GM12875 (cell line): ENCODE data around the gene VKORC1L1.
"Not testable (repeated sequence)": the region's sequence is repeated elsewhere in the genome, so short reads cannot be mapped to it uniquely, and the experiment has no call there.

Experiments
- H3K4me3 ChIP-seq: one replicate; pipeline ENCODE4 v1.5.1; 2011; ENCODE audit warnings: low read depth, low read length, control low read depth
- TF ChIP-seq, protein P1 (sequence below): IDR thresholded peaks from 2 replicates; pipeline ENCODE4 v1.5.1; 2011; ENCODE audit warnings: low read depth, mild to moderate bottlenecking, control low read depth, inconsistent platforms, low read length, moderate library complexity, borderline replicate concordance; ENCODE audit not compliant: insufficient read depth

The VKORC1L1 gene

DNA sequence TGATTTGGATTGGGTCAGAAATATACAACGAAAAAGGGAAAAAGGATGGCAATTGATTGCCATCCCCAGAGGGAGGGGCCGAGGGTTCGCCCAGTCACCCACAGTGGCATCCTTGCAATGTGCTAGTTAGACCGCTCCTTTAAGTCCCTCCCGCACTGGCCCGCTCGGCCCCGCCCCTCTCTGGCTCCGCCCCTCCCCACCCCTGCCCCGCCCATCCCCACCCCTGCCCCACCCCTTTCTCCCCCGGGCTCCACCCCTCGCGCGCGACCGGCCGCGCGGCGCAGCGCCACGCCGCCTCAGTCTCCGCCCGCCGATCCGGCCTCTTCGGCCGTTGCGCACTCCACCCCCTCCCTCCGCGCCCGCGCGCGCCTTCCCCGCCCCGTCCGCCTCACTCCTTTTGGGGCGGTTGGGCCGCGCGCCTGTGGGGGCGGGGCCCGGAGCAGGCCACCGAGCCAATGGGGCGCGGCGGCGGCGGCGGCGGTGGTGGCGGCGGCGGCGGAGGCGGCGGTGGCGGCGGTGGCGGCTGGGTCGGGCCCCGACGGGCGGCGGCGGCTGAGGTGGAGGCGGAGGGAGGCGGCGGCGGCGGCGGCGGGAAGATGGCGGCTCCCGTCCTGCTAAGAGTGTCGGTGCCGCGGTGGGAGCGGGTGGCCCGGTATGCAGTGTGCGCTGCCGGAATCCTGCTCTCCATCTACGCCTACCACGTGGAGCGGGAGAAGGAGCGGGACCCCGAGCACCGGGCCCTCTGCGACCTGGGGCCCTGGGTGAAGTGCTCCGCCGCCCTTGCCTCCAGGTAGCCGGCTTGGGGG lies at the start of gene VKORC1L1:
Gene VKORC1L1, plus strand, starts transcription at position 299 of the 806 bp plus-strand sequence. Its CDS starts 298 bp downstream, at position 597.
- TF ChIP-seq, protein P1, sequence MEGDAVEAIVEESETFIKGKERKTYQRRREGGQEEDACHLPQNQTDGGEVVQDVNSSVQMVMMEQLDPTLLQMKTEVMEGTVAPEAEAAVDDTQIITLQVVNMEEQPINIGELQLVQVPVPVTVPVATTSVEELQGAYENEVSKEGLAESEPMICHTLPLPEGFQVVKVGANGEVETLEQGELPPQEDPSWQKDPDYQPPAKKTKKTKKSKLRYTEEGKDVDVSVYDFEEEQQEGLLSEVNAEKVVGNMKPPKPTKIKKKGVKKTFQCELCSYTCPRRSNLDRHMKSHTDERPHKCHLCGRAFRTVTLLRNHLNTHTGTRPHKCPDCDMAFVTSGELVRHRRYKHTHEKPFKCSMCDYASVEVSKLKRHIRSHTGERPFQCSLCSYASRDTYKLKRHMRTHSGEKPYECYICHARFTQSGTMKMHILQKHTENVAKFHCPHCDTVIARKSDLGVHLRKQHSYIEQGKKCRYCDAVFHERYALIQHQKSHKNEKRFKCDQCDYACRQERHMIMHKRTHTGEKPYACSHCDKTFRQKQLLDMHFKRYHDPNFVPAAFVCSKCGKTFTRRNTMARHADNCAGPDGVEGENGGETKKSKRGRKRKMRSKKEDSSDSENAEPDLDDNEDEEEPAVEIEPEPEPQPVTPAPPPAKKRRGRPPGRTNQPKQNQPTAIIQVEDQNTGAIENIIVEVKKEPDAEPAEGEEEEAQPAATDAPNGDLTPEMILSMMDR, result no peak
- peak within 1 kb of the TSS; percentile 82 for H3K4me3 ChIP-seq

DNA sequence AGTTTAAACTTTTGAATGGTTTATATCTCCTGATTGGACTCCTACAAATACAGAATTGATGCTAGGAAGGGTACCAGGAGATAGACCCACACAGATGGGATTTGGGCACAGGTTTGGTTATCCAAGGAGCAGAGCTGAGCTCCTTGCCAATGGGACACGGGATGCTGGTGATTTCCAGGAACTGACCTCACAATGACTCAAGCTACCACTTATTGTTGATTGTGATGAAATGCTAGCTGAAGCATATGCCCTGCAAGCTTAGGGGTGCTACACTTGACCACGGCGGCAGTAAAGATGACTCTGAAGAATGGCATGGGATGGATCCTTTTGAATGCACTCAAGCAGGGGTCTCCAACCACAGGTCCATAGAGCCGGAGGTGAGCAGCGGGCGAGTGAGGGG lies 45.5 kb upstream of the VKORC1L1 start:
- TF ChIP-seq, protein P1, result no peak
- H3K4me3 ChIP-seq, result no peak overlapping the region

DNA sequence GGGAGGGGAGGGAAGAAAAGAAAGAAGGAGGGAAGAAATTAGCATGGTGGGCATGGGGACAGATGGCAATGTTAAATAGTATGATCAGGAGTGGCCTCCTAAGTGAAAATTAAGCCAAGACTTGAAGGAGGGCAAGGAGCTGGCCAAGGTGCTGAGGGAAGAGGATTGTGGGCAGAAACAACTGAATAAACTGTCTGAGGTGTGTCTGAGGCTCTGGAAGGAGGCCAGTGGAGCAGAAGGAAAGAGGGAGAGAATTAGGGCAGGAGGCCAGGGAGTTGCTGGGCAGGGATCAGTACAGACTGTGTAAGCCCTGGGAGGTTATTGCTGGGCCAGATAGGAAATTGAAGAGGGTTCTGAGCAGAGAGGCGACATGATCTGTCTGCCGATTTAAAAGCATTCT lies 40.6 kb upstream of the VKORC1L1 start:
- H3K4me3 ChIP-seq, result no peak overlapping the region
- TF ChIP-seq, protein P1, result no peak

DNA sequence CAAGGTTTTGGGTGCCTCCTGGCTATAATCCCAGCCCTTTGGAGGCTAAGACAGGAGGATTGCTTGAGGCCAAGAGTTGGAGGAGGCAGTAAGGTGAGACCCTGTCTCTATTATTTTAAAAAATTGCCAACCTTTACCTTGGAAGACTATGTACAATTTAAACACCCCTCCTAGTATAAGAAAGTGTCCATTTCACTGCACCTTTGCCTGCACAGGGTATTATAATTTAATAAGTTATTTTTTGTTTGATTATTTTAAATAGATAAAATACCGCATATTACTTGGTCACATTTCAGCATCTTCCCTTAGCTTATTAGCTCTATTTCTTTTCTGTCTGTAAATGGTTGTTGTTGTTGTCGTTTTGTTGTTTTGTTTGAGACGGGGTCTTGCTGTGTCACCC lies 36.2 kb upstream of the VKORC1L1 start:
- H3K4me3 ChIP-seq, result not testable (repeated sequence)

DNA sequence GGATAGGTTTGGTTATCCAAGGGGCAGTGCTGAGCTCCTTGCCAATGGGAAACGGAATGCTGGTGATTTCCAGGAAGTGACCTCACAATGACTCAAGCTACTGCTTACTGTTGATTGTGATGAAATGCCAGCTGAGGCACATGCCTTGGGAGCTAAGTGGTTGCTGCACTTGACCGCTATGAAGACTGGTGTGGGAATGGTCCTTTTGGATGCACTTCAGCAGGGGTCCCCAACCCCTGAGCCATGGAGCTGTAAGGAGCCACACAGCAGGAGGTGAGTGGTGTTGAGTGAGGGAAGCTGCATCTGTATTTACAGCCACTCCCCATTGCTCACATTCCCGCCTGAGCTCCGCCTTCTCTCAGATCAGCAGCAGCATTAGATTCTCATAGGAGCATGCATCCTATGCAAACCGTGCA lies 35.3 kb upstream of the VKORC1L1 start:
- H3K4me3 ChIP-seq, result not testable (repeated sequence)

DNA sequence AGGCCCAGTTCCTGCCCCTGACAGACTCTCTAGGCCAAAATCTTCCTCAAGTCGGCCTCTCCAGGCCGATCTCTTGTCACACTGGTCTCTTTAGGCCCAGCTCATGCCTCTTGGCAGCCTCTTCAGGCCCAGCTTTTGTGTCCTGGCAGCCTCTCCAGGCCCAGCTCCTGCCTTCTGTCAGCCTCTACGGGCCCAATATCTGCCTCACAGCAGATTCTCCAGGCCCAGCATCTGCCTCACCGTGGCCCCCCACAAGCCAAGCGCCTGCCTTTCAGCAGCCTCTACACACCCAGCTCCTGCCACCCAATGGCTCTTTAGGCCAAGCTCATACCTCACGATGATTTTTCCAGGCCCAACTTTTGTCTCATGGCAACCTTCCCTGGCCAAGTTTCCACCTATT lies 33.0 kb upstream of the VKORC1L1 start:
- TF ChIP-seq, protein P1, result no peak
- no peak overlapping the region for H3K4me3 ChIP-seq

DNA sequence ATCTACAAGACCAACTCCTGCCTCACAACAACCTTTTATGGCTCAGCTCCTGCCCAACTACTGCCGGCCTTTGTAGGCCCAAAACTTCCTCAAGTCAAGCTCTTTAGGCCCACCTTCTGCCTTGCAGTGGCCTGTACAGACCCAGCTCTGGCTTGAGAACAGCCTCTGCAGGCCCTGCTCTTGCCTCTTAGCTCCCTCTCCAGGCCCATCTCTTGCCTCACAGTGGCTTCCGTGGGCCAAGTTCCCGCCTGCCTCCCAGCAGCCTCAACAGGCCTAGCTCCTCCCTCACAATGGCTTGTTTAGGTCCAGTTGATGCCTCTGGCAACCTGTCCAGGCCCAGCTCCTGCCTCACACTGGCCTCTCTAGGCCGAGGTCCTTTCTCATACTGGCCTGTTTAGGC lies 32.4 kb upstream of the VKORC1L1 start:
- TF ChIP-seq, protein P1, result no peak

DNA sequence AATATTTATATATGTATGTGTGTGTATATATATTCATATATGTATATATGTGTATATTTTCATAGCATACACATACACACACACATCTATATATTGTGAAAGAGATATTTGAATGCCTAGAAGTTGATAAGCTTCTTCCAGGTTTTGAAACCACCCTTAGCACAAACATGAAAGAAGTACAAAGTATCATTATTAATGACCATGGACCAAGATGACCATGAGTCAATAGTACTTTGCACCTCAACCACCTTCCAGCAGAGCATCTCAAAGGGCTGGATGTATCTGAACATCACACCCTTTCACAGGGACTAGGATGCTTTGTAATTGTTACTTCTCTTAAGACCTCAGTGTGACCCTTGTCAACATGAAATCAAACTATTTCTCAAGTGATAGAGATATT lies 29.3 kb upstream of the VKORC1L1 start:
- not testable (repeated sequence) for H3K4me3 ChIP-seq

More for the DNA sequence above, 32.4 kb upstream of the VKORC1L1 start:
- no peak overlapping the region for H3K4me3 ChIP-seq
